RWPE1 (cell line): ENCODE data around the gene CLCA4.
"Not testable (repeated sequence)": the region's sequence is repeated elsewhere in the genome, so short reads cannot be mapped to it uniquely, and the experiment has no call there.

Experiments used
- CTCF ChIA-PET: fragments of 350-600 bp; sonication (Branson Sonifier 250); formaldehyde crosslinking; extraction: SDS; loops from one replicate; lab custom pipeline; 2021; lab: Yijun Ruan, JAX
- POLR2A ChIA-PET: fragments of 400-600 bp; formaldehyde crosslinking; extraction: SDS; loops from one replicate; lab custom pipeline; 2020; ENCODE audit warnings: antibody characterized with exemption; ENCODE audit not compliant: low non-redundant PET; lab: Yijun Ruan, JAX
- DNase-seq: peaks from one replicate; pipeline ENCODE4 v3.0.0; 2012; ENCODE audit warnings: low spot score
- H3K27ac ChIP-seq: fragments of 450-650 bp; 2 replicates; pipeline ENCODE4 v1.5.1; 2017
- CTCF ChIP-seq: fragments of 450-650 bp; conservative IDR thresholded peaks from 2 replicates; pipeline ENCODE4 v1.5.1; 2017; ENCODE audit warnings: low read depth, mild to moderate bottlenecking

Gene CLCA4

GRCh38 chr1:86546787-86547221 is at the start of gene CLCA4:
TSS of gene CLCA4 (plus strand) at chr1:86547078. CDS start at chr1:86547120, 42 bp downstream.
- ChIA-PET CTCF (interaction anchor here (0.7 kb wide), 1 partner anchor 130 kb away, joined by 3 read pairs; no protein-coding TSS in a partner anchor), POLR2A (no interaction called here)
- TF ChIP-seq CTCF: no peak
- no peak within 1 kb of the TSS for H3K27ac ChIP-seq
- peak; percentile 82 for DNase-seq

GRCh38 chr1:86498281-86498680 is 48.6 kb upstream of the CLCA4 start:
- no peak for TF ChIP-seq CTCF
- ChIA-PET POLR2A (no interaction called here), CTCF (interaction anchor here (1.0 kb wide), 1 partner anchor 118 kb away, joined by 3 read pairs; no protein-coding TSS in a partner anchor)
- no peak for DNase-seq
- no peak overlapping the region for H3K27ac ChIP-seq

GRCh38 chr1:86499987-86500593 is 46.8 kb upstream of the CLCA4 start:
- TF ChIP-seq CTCF: peak; percentile 69
- peak; percentile 8 for DNase-seq
- CTCF ChIA-PET: interaction anchor here (0.6 to 1.4 kb wide), 3 partner anchors 10 to 104 kb away, joined by 3 read pairs; partner anchors contain the start of gene ODF2L
- no peak overlapping the region for H3K27ac ChIP-seq
- POLR2A ChIA-PET: no interaction called here

GRCh38 chr1:86500714-86501113 is 46.2 kb upstream of the CLCA4 start:
- ChIA-PET CTCF (interaction anchor here (0.6 to 1.4 kb wide), 3 partner anchors 11 to 105 kb away, joined by 3 read pairs; partner anchors contain the start of gene ODF2L), POLR2A (no interaction called here)
- no peak for TF ChIP-seq CTCF
- no peak overlapping the region for H3K27ac ChIP-seq
- no peak for DNase-seq

GRCh38 chr1:86502125-86502646 is 44.7 kb upstream of the CLCA4 start:
- peak; percentile 50 for TF ChIP-seq CTCF
- CTCF ChIA-PET: interaction anchor here (0.6 to 1.7 kb wide), 10 partner anchors 33 to 1691 kb away, joined by 3 to 14 read pairs (median 3); no protein-coding TSS in a partner anchor
- DNase-seq: peak; percentile 45
- H3K27ac ChIP-seq, POLR2A ChIA-PET: not testable (repeated sequence)

- ChIA-PET CTCF (interaction anchor here (0.6 to 1.7 kb wide), 8 partner anchors 41 to 202 kb away, joined by 3 to 14 read pairs (median 3); no protein-coding TSS in a partner anchor), POLR2A (no interaction called here)
- no peak for TF ChIP-seq CTCF
- no peak overlapping the region for H3K27ac ChIP-seq
- DNase-seq: peak; percentile 30
Measured at GRCh38 chr1:86502721-86503405, 44.0 kb upstream of the CLCA4 start.
